Stromal cell of bone marrow (primary cell): ENCODE data around the gene SLC23A2.
"Not testable (repeated sequence)": the region's sequence is repeated elsewhere in the genome, so short reads cannot be mapped to it uniquely, and the experiment has no call there.

Source experiments
- DNase-seq: peaks from one replicate; pipeline ENCODE4 v3.0.0-alpha.2; 2012; ENCODE audit warnings: low read depth

The SLC23A2 gene

GRCh38 chr20:5008759-5009158 lies 7.4 kb upstream of the SLC23A2 start:
- DNase-seq: no peak

DNA sequence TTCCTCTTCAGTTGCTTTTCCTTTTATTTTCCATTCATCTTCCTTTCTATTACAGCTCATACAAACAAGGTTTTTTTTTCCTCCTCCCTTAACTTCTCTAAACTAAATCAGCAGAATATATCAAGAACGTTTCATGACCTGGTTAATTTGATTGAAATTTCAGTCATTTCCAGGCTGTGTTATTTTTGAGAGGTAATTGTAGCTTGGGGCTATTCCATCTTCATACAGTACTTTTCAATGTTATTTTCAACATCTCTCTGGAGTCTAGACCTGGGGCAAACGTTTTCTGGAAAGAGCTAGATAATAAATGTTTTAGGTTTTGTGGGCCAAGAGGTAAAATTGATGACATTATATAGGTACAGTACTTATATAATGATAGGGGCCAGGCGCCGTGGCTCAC lies 4.0 kb upstream of the SLC23A2 start:
- no peak for DNase-seq

DNA sequence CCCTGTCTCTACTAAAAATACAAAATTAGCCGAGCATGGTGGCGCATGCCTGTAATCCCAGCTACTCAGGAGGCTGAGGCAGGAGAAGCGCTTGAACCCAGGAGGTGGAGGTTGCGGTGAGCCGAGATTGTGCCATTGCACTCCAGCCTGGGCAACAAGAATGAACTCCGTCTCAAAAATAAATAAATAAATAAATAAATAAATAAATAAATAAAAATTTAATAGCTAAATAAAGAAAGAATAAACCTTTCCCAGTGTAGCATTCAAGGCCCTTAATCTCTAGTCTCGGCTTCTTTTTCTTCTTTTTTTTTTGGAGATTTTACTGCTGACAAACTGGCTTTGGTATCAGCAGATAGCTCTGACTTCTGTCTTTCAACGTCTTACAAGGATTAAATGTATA lies 3.5 kb upstream of the SLC23A2 start:
- DNase-seq: not testable (repeated sequence)

DNA sequence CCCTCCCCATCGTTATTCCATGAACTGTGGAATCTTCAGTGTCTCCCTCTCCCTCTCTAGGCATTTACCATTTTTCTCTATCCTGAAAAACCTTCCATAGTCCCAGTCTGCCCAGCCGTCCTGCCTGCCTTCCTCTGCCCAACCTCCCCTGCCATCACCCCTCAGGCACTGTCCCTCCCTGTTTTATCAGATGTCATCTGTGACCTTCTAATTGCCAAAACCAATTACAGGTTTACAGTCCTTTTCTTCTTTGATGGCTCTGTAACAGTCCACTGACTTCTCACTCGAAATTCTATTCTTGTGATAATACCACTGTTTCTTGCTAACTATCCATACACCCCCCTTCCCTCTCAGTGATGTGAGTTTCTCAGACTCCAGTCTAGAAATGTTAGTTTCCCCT lies 2.3 kb upstream of the SLC23A2 start:
- no peak for DNase-seq

DNA sequence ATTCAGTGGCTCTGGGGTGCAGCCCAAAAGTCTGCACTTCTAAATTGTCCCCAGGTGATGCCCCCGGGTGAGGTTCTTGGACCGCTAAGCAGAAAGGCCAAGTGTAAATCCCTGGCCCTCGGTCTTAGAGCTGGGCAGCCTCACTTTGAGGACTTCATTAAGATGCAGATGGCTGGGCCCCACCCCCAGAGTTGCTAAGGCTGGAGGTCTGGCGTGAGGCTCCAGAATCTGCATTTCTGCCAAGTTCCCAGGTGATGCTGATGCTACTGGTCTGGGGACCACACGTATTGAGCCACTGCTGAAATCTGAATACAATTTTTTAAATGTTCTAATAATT lies 735 bp upstream of the SLC23A2 start:
- DNase-seq: no peak

DNA sequence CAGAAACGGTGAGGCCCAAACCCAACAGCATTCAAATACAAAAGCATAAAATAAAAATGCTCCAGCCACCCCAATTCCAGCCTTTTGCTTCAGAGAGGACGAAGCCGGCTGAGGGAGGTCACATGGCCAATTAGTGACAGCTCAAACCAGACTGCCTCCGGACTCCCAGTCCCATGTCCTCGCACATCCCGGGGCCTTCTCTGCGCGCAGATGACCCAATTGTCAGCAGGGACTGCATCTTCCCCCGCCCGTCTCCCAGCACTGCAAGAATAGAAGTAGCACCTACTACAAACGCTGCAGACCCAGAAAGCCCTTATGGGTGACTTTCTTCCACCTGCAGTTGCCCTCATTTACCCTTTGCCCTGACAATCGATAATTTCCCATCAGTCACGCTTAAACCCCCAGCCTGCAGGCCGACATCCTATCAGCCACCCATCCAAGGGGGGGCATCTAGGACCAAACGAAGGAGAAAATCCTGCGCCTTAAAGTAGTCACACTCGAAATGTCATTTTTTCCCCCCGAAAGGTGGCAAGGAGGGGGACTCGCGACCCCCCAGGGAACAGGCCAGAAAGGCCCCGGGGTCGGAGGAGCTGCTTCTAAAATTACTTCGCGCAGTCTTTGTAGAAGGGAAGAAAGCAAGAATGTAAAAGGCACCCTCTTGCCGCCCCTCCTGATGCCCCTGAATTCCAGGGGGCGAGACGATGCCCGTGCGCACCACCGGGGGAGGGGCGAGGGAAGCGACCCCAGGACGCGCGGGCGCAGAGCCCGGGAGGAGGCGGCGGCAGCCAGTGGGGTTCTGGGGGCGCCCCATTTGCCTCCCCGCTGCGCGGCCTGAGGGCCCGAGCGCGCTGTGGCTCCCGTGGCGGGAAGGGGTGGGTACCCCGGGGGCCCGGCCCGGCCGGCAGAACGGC lies 792 bp downstream of the SLC23A2 start:
- no peak for DNase-seq

GRCh38 chr20:4999788-5000187 lies 1.5 kb downstream of the SLC23A2 start:
- DNase-seq: no peak

- DNase-seq: no peak
Observed at GRCh38 chr20:4998160-4998651, 3.1 kb downstream of the SLC23A2 start.

DNA sequence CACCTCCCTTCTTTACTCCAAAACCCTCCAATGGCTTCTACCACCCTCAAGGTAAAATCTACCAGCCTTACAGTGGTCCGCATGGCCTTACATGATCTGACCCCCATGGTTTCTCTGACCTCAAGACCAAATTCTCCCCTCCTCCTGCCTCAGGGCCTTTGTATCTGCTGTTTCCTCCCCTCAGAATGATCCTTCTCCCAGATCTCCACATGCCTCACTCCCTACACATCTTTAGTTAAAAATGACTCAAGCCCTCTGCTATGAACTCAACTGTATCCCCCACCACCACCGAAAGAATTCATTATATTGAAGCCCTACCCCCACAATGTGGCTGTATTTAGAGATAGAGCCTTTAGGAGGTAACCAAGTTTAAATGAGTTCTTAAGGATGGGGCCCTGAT lies 4.1 kb downstream of the SLC23A2 start:
- no peak for DNase-seq

GRCh38 chr20:4989570-4989969 lies 11.7 kb downstream of the SLC23A2 start:
- DNase-seq: no peak

- no peak for DNase-seq
Observed at GRCh38 chr20:4987130-4987529, 14.2 kb downstream of the SLC23A2 start.

DNA sequence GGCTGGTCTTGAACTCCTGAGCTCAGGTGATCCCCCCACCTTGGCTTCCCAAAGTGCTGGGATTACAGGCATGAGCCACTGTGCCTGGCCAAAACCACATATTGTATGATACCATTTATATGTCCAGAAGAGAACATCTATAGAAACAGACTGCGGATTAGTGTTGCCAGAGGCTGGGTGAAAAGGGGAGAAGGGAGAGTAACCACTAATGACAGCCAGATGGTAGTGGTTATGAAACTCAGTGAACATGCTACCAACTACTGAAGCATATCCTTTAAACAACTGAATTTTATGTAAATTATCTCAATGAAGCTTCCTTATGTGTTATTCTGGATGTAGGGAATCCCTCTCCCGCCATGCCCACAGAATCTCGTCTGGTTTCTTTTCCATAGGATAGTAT lies 15.7 kb downstream of the SLC23A2 start:
- DNase-seq: no peak

DNA sequence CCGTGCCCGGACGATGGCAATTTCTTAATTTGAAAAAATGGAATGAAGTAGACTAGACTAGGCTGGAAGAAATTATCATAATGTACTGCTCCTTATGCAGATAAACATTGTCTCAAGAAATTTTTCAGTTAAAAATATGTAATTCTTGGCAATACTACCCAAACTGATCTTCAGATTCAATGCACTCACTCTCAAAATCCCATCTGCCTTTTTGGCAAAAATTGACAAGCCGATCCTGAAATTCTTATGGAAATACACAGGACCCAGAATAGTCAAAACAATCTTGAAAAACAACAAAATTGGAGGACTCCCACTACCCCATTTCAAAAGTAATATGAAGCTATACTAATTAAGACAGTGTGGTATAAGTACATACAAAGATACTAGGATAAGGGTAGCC lies 19.0 kb downstream of the SLC23A2 start:
- no peak for DNase-seq

GRCh38 chr20:4979841-4980410 lies 21.4 kb downstream of the SLC23A2 start:
- DNase-seq: no peak

GRCh38 chr20:4978050-4978918 lies 23.0 kb downstream of the SLC23A2 start:
- DNase-seq: no peak

- DNase-seq: not testable (repeated sequence)
Observed at GRCh38 chr20:4976014-4976413, 25.3 kb downstream of the SLC23A2 start.

GRCh38 chr20:4973330-4974097 lies 27.8 kb downstream of the SLC23A2 start:
- peak; percentile 81 for DNase-seq

DNA sequence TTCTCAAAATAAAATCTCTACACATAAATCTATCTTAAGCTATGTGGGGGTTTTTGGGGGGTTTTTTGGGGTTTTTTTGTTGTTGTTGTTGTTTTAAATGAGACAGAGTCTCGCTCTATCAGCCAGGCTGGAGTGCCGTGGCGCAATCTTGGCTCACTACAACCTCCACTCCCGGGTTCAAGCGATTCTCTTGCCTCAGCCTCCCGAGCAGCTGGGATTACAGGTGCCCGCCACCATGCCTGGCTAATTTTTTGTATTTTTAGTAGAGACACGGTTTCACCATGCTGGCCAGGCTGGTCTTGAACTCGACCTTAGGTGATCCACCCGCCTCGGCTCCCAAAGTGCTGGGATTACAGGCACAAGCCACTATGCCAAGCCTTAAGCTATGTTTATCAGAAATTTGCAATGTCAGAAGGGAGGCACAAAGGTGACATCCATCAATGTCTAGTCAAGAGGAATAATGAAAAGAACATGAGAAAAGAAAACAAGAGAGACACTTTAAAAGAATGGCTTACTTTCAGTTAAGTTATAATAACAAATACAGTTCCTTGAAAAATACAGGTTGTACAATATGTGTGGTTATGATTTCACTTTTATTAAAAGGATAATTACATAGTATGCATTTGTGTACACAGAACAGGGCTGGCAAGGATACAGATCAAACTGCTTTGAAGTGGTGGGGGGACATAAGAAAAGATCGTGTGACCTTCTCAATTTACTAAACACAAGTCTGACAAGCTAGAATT lies 28.6 kb downstream of the SLC23A2 start:
- DNase-seq: no peak

DNA sequence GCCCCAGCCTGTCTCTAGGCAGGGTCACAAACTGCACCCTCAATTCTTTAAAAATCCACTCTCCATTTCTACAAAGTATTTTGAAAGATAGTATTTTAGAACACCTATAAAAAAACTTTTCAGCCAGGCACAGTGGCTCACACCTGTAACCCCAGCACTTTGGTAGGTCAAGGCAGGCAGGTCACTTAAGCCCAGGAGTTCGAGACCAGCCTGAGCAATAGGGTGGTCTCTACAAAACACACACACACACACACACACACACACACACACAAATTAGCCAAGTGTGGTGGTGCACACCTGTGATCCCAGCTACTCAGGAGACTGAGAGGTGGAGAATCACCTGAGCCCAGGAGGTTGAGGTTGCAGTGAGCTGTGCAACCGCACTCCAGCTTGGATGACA lies 30.2 kb downstream of the SLC23A2 start:
- no peak for DNase-seq

DNA sequence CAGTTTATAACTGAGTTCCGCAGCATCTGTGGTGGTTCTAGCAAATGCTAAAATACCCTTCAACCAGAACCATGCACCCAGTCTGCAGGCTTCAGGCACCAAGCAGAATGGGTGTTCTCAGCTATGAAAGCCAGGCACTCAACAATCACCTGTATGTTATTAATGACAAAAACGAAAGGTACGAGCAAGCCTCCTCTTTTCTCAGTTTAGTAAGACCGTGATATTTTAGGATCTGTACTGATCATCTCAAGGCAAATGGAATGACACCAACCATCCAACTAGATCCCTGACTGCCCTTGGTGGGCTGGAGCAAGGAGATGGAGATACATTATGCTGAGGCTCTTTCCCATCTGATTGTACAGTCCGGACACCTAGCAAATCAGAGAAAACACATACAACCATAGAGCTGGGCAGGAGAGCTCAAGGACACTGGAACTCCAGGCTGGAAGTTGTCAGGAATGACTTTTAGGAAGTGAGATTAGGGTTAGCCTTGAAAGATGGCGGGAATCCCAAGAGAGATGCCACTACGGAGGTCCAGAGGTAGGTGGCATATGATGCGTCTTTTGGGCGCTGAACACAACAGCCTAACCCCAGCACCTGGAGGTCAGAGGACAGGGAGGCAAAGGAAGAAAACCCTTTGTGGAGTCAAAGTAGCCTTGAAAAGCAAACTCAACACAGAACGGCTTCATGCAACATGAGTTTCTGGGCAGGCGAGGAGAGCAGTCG lies 33.4 kb downstream of the SLC23A2 start:
- DNase-seq: no peak
